H1 (cell line): ENCODE data around the gene BIK. TPM values are rescaled to one million over a fixed set of nuclear protein-coding genes. Genes with fewer than 3 reads are reported as not detected.

Source experiments
- CTCF ChIA-PET: fragments of 300-600 bp; sonication (Branson Sonifier 250); formaldehyde crosslinking; loops from one replicate; lab custom pipeline; 2021; ENCODE audit not compliant: partially characterized antibody; lab: Charles Lee
- POLR2A ChIA-PET: fragments of 300-600 bp; sonication (Branson Sonifier 250); formaldehyde crosslinking; loops from one replicate; lab custom pipeline; 2021; ENCODE audit warnings: inconsistent platforms; ENCODE audit not compliant: partially characterized antibody; lab: Charles Lee
- DNase-seq, 2 experiments: peaks; one replicate each; pipeline versions ENCODE4 v3.0.0 to v3.0.0-alpha.2; 2010 to 2022; ENCODE audit warnings: low spot score in 2 of 2, low read depth in 1 of 2, mixed read lengths in 1 of 2
- FAIRE-seq: peaks from 2 replicates; lab custom pipeline; 2011; peaks lifted over from hg19 to GRCh38; lab: Jason Lieb, UNC
- H2AFZ ChIP-seq: 2 replicates; pipeline ENCODE4 v1.8.1; 2012; ENCODE audit warnings: low read length, inconsistent platforms
- H2AK5ac ChIP-seq: 2 replicates; pipeline ENCODE4 v1.6.1; 2013; ENCODE audit warnings: low read depth, low read length
- H2BK120ac ChIP-seq: replicated peaks from 2 replicates; pipeline ENCODE3; 2013; ENCODE audit warnings: low read depth, low read length, inconsistent platforms
- H2BK12ac ChIP-seq: 2 replicates; pipeline ENCODE4 v1.6.1; 2013; ENCODE audit warnings: low read depth, low read length
- H2BK15ac ChIP-seq: 2 replicates; pipeline ENCODE4 v1.6.1; 2013; ENCODE audit warnings: low read length
- H2BK20ac ChIP-seq: 2 replicates; pipeline ENCODE4 v1.6.1; 2013; ENCODE audit warnings: low read length
- H2BK5ac ChIP-seq: 2 replicates; pipeline ENCODE4 v1.6.1; 2013; ENCODE audit warnings: low read depth, low read length
- H3K14ac ChIP-seq: 2 replicates; pipeline ENCODE4 v1.6.1; 2013; ENCODE audit warnings: inconsistent platforms; ENCODE audit not compliant: insufficient read length
- H3K18ac ChIP-seq: 2 replicates; pipeline ENCODE4 v1.6.1; 2013; ENCODE audit warnings: low read length; ENCODE audit errors: extremely low read depth
- H3K23ac ChIP-seq: 2 replicates; pipeline ENCODE4 v1.6.1; 2013; ENCODE audit warnings: inconsistent platforms; ENCODE audit not compliant: insufficient read length
- H3K23me2 ChIP-seq: 2 replicates; pipeline ENCODE4 v1.6.1; 2013; ENCODE audit warnings: low read depth, low read length
- H3K27ac ChIP-seq: 2 replicates; pipeline ENCODE4 v1.6.1; 2011; ENCODE audit warnings: low read depth, low read length, inconsistent platforms
- H3K27me3 ChIP-seq, 4 experiments: replicated peaks in 1 of 4; 1 replicate in 1 of 4; 2 replicates in 3 of 4; pipeline versions ENCODE4 v1.6.1 to v1.8.1; 2011 to 2013; ENCODE audit warnings: low read length in 3 of 4, mild to moderate bottlenecking in 3 of 4, inconsistent platforms in 2 of 4, mixed read lengths in 2 of 4, moderate library complexity in 1 of 4; ENCODE audit not compliant: control insufficient read depth in 3 of 4, insufficient read depth in 3 of 4; ENCODE audit errors: extremely low read depth in 1 of 4
- H3K36me3 ChIP-seq, 4 experiments: 2 replicates each; pipeline versions ENCODE4 v1.6.1 to v1.8.1; 2011 to 2013; ENCODE audit warnings: mild to moderate bottlenecking in 4 of 4, low read length in 3 of 4, moderate library complexity in 2 of 4, control low read depth in 1 of 4, inconsistent platforms in 1 of 4; ENCODE audit not compliant: insufficient read depth in 4 of 4, control insufficient read depth in 2 of 4
- H3K4ac ChIP-seq: replicated peaks from 2 replicates; pipeline ENCODE3; 2013; ENCODE audit warnings: low read length, low read depth, mixed read lengths, inconsistent platforms; ENCODE audit not compliant: insufficient read length
- H3K4me1 ChIP-seq, 4 experiments: replicated peaks in 1 of 4; 1 replicate in 1 of 4; 2 replicates in 3 of 4; pipeline versions ENCODE4 v1.6.1 to v1.8.1; 2011 to 2013; ENCODE audit warnings: low read length in 3 of 4, inconsistent platforms in 2 of 4, mixed read lengths in 1 of 4; ENCODE audit not compliant: insufficient read depth in 4 of 4, control insufficient read depth in 3 of 4
- H3K4me2 ChIP-seq, 2 experiments: 2 replicates each; pipeline versions ENCODE4 v1.6.1 to v1.8.1; 2011 to 2013; ENCODE audit warnings: low read depth in 2 of 2, low read length in 2 of 2, control low read depth in 1 of 2, inconsistent platforms in 1 of 2, mild to moderate bottlenecking in 1 of 2; ENCODE audit not compliant: insufficient read depth in 1 of 2
- H3K4me3 ChIP-seq, 4 experiments: fragments of 200-600, 300-600 bp in 1 of 4; sonication (generic), shearing (Covaris generic), sonication (Bioruptor Twin) in 1 of 4; 2 replicates each; pipeline versions ENCODE4 v1.5.1 to v1.8.1; 2011 to 2016; ENCODE audit warnings: low read length in 4 of 4, low read depth in 3 of 4, control low read depth in 2 of 4, inconsistent platforms in 2 of 4, mild to moderate bottlenecking in 2 of 4, mixed read lengths in 1 of 4, moderate library complexity in 1 of 4; ENCODE audit not compliant: insufficient read depth in 2 of 4; ENCODE audit errors: extremely low read depth in 1 of 4
- H3K56ac ChIP-seq: replicated peaks from 2 replicates; pipeline ENCODE3; 2013; ENCODE audit warnings: low read depth, mild to moderate bottlenecking, mixed read lengths, low read length, inconsistent platforms; ENCODE audit not compliant: insufficient read length
- H3K79me1 ChIP-seq: 2 replicates; pipeline ENCODE4 v1.6.1; 2013; ENCODE audit warnings: low read depth, low read length, control low read depth
- H3K79me2 ChIP-seq, 2 experiments: 2 replicates each; pipeline versions ENCODE4 v1.6.1 to v1.8.1; 2012 to 2013; ENCODE audit warnings: low read length in 2 of 2, mild to moderate bottlenecking in 2 of 2, inconsistent platforms in 1 of 2; ENCODE audit not compliant: insufficient read depth in 2 of 2, control insufficient read depth in 1 of 2
- H3K9ac ChIP-seq, 4 experiments: replicated peaks in 1 of 4; 1 replicate in 1 of 4; 2 replicates in 3 of 4; pipeline versions ENCODE4 v1.6.1 to v1.8.1; 2011 to 2013; ENCODE audit warnings: low read depth in 3 of 4, low read length in 3 of 4, control low read depth in 2 of 4, mild to moderate bottlenecking in 2 of 4, moderate library complexity in 2 of 4, inconsistent platforms in 1 of 4; ENCODE audit errors: extremely low read depth in 1 of 4
- H3K9me3 ChIP-seq, 2 experiments: 2 replicates each; pipeline versions ENCODE4 v1.6.1 to v1.8.1; 2012 to 2013; ENCODE audit warnings: mild to moderate bottlenecking in 2 of 2, moderate library complexity in 2 of 2, control low read depth in 1 of 2, inconsistent platforms in 1 of 2, low read depth in 1 of 2, low read length in 1 of 2, mixed read lengths in 1 of 2; ENCODE audit not compliant: insufficient read depth in 2 of 2
- H4K20me1 ChIP-seq, 2 experiments: replicated peaks in 1 of 2; 2 replicates each; pipeline versions ENCODE3 to v1.8.1; 2011 to 2013; ENCODE audit warnings: inconsistent platforms in 2 of 2, low read length in 2 of 2, mild to moderate bottlenecking in 1 of 2; ENCODE audit not compliant: insufficient read depth in 2 of 2, control insufficient read depth in 1 of 2
- H4K5ac ChIP-seq: 2 replicates; pipeline ENCODE4 v1.6.1; 2013; ENCODE audit warnings: low read length, low read depth, mixed read lengths, inconsistent platforms; ENCODE audit not compliant: insufficient read length
- H4K8ac ChIP-seq: 2 replicates; pipeline ENCODE4 v1.8.0; 2013; ENCODE audit warnings: mild to moderate bottlenecking, moderate library complexity, low read length, inconsistent platforms; ENCODE audit not compliant: insufficient read depth; ENCODE audit errors: extremely low read depth
- H4K91ac ChIP-seq: replicated peaks from 2 replicates; pipeline ENCODE3; 2013; ENCODE audit warnings: low read length, mixed read lengths, inconsistent platforms; ENCODE audit not compliant: insufficient read length
- JUN ChIP-seq: IDR thresholded peaks from 2 replicates; pipeline ENCODE4 v1.6.1; 2011; ENCODE audit warnings: low read depth, mild to moderate bottlenecking, improper control_type of control experiment, low read length
- WGBS, 2 experiments: shearing (Covaris generic) in 1 of 2; methylation state at CpG; one replicate each; pipeline versions ENCODE4 v1.1.6 to v1.1.7; 2013 to 2015; ENCODE audit warnings: low lambda C conversion rate in 2 of 2, mixed read lengths in 2 of 2, inconsistent platforms in 1 of 2, low coverage in 1 of 2, missing lambda C conversion rate in 1 of 2; ENCODE audit not compliant: insufficient replicate concordance in 2 of 2, insufficient coverage in 1 of 2, insufficient read length in 1 of 2; ENCODE audit errors: extremely low coverage in 1 of 2, missing lambda C conversion rate in 1 of 2; 5-methylcytosine and 5-hydroxymethylcytosine counted together
- polyA plus RNA-seq, 7 experiments: library from polyadenylated mRNA; depleted of rRNA in 3 of 7; stranded (reverse) in 5 of 7; unstranded in 2 of 7; fragments of >200 nt in 5 of 7; fragments of 200-250 nt in 2 of 7; gene quantifications; 1 replicate in 5 of 7; 2 replicates in 1 of 7; 4 replicates in 1 of 7; pipeline versions ENCODE4 v1.2.1 to v1.2.3, GENCODE V29; 2011 to 2013; ENCODE audit warnings: missing spikeins in 2 of 7, mixed read lengths in 2 of 7
- total RNA-seq: library from RNA; stranded (reverse); fragmentation: NEBNext Ultra II Directional; extraction: Animal tissue kit (Norgen Biotek cat#: 25700); gene quantifications from 2 replicates; pipeline ENCODE4 v1.2.1, GENCODE V29; 2021

BIK gene
- total and polyA plus RNA-seq, 2 of the 8 experiments (the other 6 are each of a cell fraction or from before 2014, with no cell fraction given), result 3.3 to 5.5 TPM

GRCh38 chr22:43173566-43173965 lies 63.0 kb downstream of the BIK start:
- no peak for TF ChIP-seq JUN
- Histone ChIP-seq H2BK15ac (no peak overlapping the region), H3K4ac (no peak overlapping the region), H3K4me1 (no peaks in the 10 kb centered on the region), H3K27me3 (no peaks in the 10 kb centered on the region), H2BK120ac (no peak overlapping the region), H3K36me3 (peaks cover 31 to 62% (median 60%) of the 10 kb centered on the region in 4 experiments), H3K27ac (no peak overlapping the region), H2BK12ac (no peak overlapping the region), H3K4me2 (no peak overlapping the region), H4K8ac (no peak overlapping the region), H3K9me3 (no peaks in the 10 kb centered on the region), H4K20me1 (peaks cover 7 to 14% of the 10 kb centered on the region in 2 experiments), H3K14ac (no peak overlapping the region), H3K23me2 (no peaks in the 10 kb centered on the region), H3K23ac (no peak overlapping the region), H3K79me1 (no peaks in the 10 kb centered on the region), H3K79me2 (no peaks in the 10 kb centered on the region), H3K56ac (no peak overlapping the region), H3K4me3 (no peak overlapping the region), H2BK5ac (no peak overlapping the region), H3K9ac (no peak overlapping the region), H4K91ac (no peak overlapping the region), H2AFZ (no peak overlapping the region), H2AK5ac (no peak overlapping the region), H3K18ac (no peak overlapping the region), H2BK20ac (no peak overlapping the region), H4K5ac (no peak overlapping the region)
- no peak for FAIRE-seq
- 97% methylated on average over 9 of the region's 9 CpGs; no CpG with 5 or more reads in 1 of the 2 experiments for WGBS, 2 experiments
- POLR2A ChIA-PET, result interaction anchor here (0.6 to 1.9 kb wide), 6 partner anchors 9 to 559 kb away, joined by 3 to 5 read pairs (median 4); partner anchors contain the start of gene POLDIP3
- no peak for DNase-seq
- CTCF ChIA-PET, result interaction anchor here (1.3 to 1.4 kb wide), 2 partner anchors 11 to 525 kb away, joined by 3 read pairs; no protein-coding TSS in a partner anchor
